HTR-8/SVneo (cell line): ENCODE results near the gene SEC61B.
"Not testable (repeated sequence)": the region's sequence is repeated elsewhere in the genome, so short reads cannot be mapped to it uniquely, and the experiment has no call there.

Experiments used
- DNase-seq: peaks from one replicate; pipeline ENCODE4 v3.0.0; 2011; ENCODE audit warnings: low spot score, mixed read lengths; ENCODE audit not compliant: insufficient read length
- FAIRE-seq: peaks from 2 replicates; lab custom pipeline; 2011; peaks lifted over from hg19 to GRCh38; lab: Jason Lieb, UNC

Gene SEC61B

GRCh38 chr9:99190597-99191283, 31.3 kb upstream of the SEC61B start:
- DNase-seq, result no peak
- no peak for FAIRE-seq

- FAIRE-seq (no peak), DNase-seq (no peak)
These were observed 29.2 kb upstream of the SEC61B start for GRCh38 chr9:99192786-99193465.

- FAIRE-seq (no peak), DNase-seq (no peak)
These were observed 28.6 kb upstream of the SEC61B start for GRCh38 chr9:99193466-99193821.

GRCh38 chr9:99196484-99196883, 25.6 kb upstream of the SEC61B start:
- DNase-seq, FAIRE-seq: not testable (repeated sequence)

GRCh38 chr9:99197124-99197630, 24.9 kb upstream of the SEC61B start:
- no peak for DNase-seq

GRCh38 chr9:99197987-99198386, 24.1 kb upstream of the SEC61B start:
- DNase-seq (no peak), FAIRE-seq (no peak)

More at GRCh38 chr9:99197124-99197630, 24.9 kb upstream of the SEC61B start:
- FAIRE-seq, result no peak

GRCh38 chr9:99199938-99200539, 22.0 kb upstream of the SEC61B start:
- DNase-seq (no peak), FAIRE-seq (no peak)

GRCh38 chr9:99201603-99202002, 20.5 kb upstream of the SEC61B start:
- FAIRE-seq (no peak), DNase-seq (no peak)

GRCh38 chr9:99210572-99210971, 11.5 kb upstream of the SEC61B start:
- FAIRE-seq (no peak), DNase-seq (no peak)

GRCh38 chr9:99211746-99212145, 10.3 kb upstream of the SEC61B start:
- DNase-seq (no peak), FAIRE-seq (no peak)

- FAIRE-seq (no peak), DNase-seq (no peak)
These were observed 8.9 kb upstream of the SEC61B start for GRCh38 chr9:99213197-99213596.

- DNase-seq (no peak), FAIRE-seq (no peak)
These were observed 6.0 kb upstream of the SEC61B start for GRCh38 chr9:99216073-99216472.

GRCh38 chr9:99220011-99220410, 2.1 kb upstream of the SEC61B start:
- FAIRE-seq (no peak), DNase-seq (no peak)

GRCh38 chr9:99221266-99221620, 839 bp upstream of the SEC61B start:
- no peak for FAIRE-seq

GRCh38 chr9:99222416-99223270, 561 bp downstream of the SEC61B start:
- no peak for DNase-seq

More at GRCh38 chr9:99221266-99221620, 839 bp upstream of the SEC61B start:
- no peak for DNase-seq

GRCh38 chr9:99224445-99224844, 2.4 kb downstream of the SEC61B start:
- DNase-seq (no peak), FAIRE-seq (no peak)

More at GRCh38 chr9:99222416-99223270, 561 bp downstream of the SEC61B start:
- FAIRE-seq, result no peak

- DNase-seq (no peak), FAIRE-seq (no peak)
These were observed 4.0 kb downstream of the SEC61B start for GRCh38 chr9:99226054-99226453.

- no peak for FAIRE-seq
- no peak for DNase-seq
These were observed 8.1 kb downstream of the SEC61B start for GRCh38 chr9:99230206-99230605.

GRCh38 chr9:99231711-99232110, 9.6 kb downstream of the SEC61B start:
- FAIRE-seq (no peak), DNase-seq (no peak)

- DNase-seq, result no peak
- FAIRE-seq, result no peak
These were observed 12.5 kb downstream of the SEC61B start for GRCh38 chr9:99234618-99235017.
